Pancreas (tissue), 10 donors: Measurements from ENCODE around the gene ZBTB16. TPM values are rescaled to one million over a fixed set of nuclear protein-coding genes. Genes with fewer than 3 reads are reported as not detected.

Experiments used
- ATAC-seq, 4 donors: fragments of 200-7000 bp; cut with Tn5 transposase; one replicate each; pipeline versions ENCODE4 v1.8.0 to v1.9.1; 2020; ENCODE audit warnings: mild to moderate bottlenecking in 4 of 4, moderate library complexity in 4 of 4
- DNase-seq, 6 donors: peaks; one replicate each; pipeline ENCODE4 v3.0.0-alpha.2; 2020
- FAIRE-seq: peaks from 2 replicates; lab custom pipeline; 2012; peaks lifted over from hg19 to GRCh38; lab: Jason Lieb, UNC
- H3K27ac ChIP-seq, 4 donors: fragments of 200-600 bp; sonication (generic); 1 replicate in 3 of 4; 2 replicates in 1 of 4; pipeline versions ENCODE4 v1.5.0 to v1.8.0; 2020
- H3K27me3 ChIP-seq, 4 donors: fragments of 200-600 bp; one replicate each; pipeline ENCODE4 v1.8.0; 2021
- H3K36me3 ChIP-seq, 3 donors: fragments of 200-600 bp; sonication (generic) in 1 of 3; one replicate each; pipeline versions ENCODE4 v1.5.0 to v1.8.0; 2020 to 2021
- H3K4me1 ChIP-seq, 3 donors: fragments of 200-600 bp; one replicate each; pipeline ENCODE4 v1.8.0; 2021
- H3K4me3 ChIP-seq, 4 donors: fragments of 200-600 bp; sonication (generic) in 2 of 4; one replicate each; pipeline versions ENCODE4 v1.5.0 to v1.8.0; 2020 to 2021
- H3K9me3 ChIP-seq, 4 donors: fragments of 200-600 bp; one replicate each; pipeline ENCODE4 v1.8.0; 2021
- WGBS, 2 donors: extraction: QIAGEN DNeasy Blood & Tissue Kit; methylation state at CpG; one replicate each; pipeline ENCODE4 v1.1.7; 2013; 5-methylcytosine and 5-hydroxymethylcytosine counted together
- intact Hi-C, 3 donors: fragments of 100-400 bp; cut with DNase I; formaldehyde crosslinking; loops; one replicate each; pipeline versions ENCODE4 v1.11.1 to v1.14.2; 2022
- polyA plus RNA-seq, 2 donors: library from polyadenylated mRNA; stranded (reverse); fragments of 200-250 nt; gene quantifications; one replicate each; pipeline ENCODE4 v1.2.3, GENCODE V29; 2013
- total RNA-seq, 6 donors: library from RNA; stranded (reverse); fragmentation: NEBNext Ultra II Directional in 4 of 6; extraction: Animal tissue kit (Norgen Biotek cat#: 25700) in 4 of 6; gene quantifications; one replicate each; pipeline versions ENCODE4 v1.2.1 to v1.2.4, GENCODE V29; 2021 to 2023
- TF ChIP-seq, protein P1 (sequence below), 4 donors: fragments of 200-600 bp; sonication (generic) in 3 of 4; IDR thresholded peaks; one replicate each; pipeline versions ENCODE4 v1.5.0 to v1.8.0; 2021; ENCODE audit warnings: antibody characterized with exemption in 4 of 4
- donor health status: healthy with polysubstance abuse.
- donor health status: DM: no; HTN: no; CAD: no; lungs with moderate emphysema.
- donor health status: DM: no; HTN: no; CAD: no.
- donor health status: control.
- donor health status: control.
- donor health status: Bipolar disorder and iron deficiency.
- donor health status: DM: yes; HTN: yes; CAD: no.
- donor health status: DM: no; HTN: no; CAD: no.
- donor health status: DM: no; HTN: no; CAD: no.
- donor health status: DM: yes; HTN: yes; CAD: no.

ZBTB16 gene
- total and polyA plus RNA-seq, 8 donors: 8.1 to 76.4 (median 42.3) TPM

DNA sequence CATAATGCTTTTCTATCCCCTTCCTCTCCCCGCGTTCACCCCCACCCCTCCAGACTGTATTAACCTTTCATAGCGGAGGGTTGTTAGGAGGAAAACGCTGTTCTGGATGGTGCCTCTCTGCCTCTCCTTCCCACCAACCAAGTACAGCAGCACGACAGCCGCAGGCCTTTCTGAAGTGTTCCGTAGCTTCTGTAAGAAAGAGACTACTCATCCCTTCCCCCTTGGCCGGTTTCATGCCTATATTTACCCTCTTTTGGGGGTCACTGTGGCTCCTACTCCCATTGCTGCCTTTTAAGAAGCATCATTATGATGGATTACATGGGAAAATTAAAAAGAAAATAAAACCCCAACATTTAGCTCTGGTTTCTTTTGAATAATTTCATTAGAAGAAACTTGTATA, 46.5 kb downstream of the ZBTB16 start:
- H3K4me3 ChIP-seq: no peak overlapping the region
- intact Hi-C loops: loop anchor here in 1 of 3 donors (10.0 kb wide), 1 partner anchor 49 kb away; no protein-coding TSS in a partner anchor
- TF ChIP-seq, protein P1, sequence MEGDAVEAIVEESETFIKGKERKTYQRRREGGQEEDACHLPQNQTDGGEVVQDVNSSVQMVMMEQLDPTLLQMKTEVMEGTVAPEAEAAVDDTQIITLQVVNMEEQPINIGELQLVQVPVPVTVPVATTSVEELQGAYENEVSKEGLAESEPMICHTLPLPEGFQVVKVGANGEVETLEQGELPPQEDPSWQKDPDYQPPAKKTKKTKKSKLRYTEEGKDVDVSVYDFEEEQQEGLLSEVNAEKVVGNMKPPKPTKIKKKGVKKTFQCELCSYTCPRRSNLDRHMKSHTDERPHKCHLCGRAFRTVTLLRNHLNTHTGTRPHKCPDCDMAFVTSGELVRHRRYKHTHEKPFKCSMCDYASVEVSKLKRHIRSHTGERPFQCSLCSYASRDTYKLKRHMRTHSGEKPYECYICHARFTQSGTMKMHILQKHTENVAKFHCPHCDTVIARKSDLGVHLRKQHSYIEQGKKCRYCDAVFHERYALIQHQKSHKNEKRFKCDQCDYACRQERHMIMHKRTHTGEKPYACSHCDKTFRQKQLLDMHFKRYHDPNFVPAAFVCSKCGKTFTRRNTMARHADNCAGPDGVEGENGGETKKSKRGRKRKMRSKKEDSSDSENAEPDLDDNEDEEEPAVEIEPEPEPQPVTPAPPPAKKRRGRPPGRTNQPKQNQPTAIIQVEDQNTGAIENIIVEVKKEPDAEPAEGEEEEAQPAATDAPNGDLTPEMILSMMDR (IDR thresholded peaks at IDR 0.05): no peak
- no peaks in the 10 kb centered on the region for H3K27me3 ChIP-seq
- no peaks in the 10 kb centered on the region for H3K36me3 ChIP-seq
- ATAC-seq (no peak), FAIRE-seq (no peak), DNase-seq (no peak)
- peaks cover 26 to 37% (median 30%) of the 10 kb centered on the region in 3 donors for H3K4me1 ChIP-seq
- 87 to 90% methylated on average over 8 of the region's 8 CpGs for WGBS, 2 donors
- no peaks in the 10 kb centered on the region for H3K9me3 ChIP-seq
- H3K27ac ChIP-seq: no peak overlapping the region

DNA sequence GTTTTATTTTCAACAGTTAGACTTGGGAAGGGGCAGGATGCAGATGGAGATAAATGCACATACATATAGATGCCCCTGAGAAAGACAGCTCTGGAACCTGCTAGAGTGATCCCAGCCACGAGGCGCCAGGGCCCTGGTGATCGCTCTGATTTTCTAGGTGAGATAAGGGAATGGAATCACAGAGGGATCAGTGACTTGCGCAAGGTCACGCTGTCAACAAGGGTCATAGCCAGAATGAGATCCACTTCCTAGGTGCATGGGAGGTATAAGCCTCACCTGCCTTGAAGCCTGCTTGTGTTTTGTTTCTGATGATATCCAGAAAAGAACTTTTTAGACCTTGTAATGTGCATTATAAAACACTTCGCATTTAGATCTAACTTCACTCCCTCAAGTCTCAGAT, 47.5 kb downstream of the ZBTB16 start:
- Histone ChIP-seq H3K4me1 (peaks cover 28 to 35% (median 29%) of the 10 kb centered on the region in 3 donors), H3K4me3 (no peak overlapping the region), H3K27me3 (no peaks in the 10 kb centered on the region), H3K36me3 (no peaks in the 10 kb centered on the region), H3K27ac (no peak overlapping the region), H3K9me3 (no peaks in the 10 kb centered on the region)
- FAIRE-seq (no peak), ATAC-seq (no peak), DNase-seq (no peak)
- TF ChIP-seq, protein P1 (IDR thresholded peaks at IDR 0.05): no peak
- intact Hi-C loops: loop anchor here in 1 of 3 donors (10.0 kb wide), 1 partner anchor 48 kb away; no protein-coding TSS in a partner anchor
- 87 to 89% methylated on average over 6 of the region's 6 CpGs for WGBS, 2 donors

DNA sequence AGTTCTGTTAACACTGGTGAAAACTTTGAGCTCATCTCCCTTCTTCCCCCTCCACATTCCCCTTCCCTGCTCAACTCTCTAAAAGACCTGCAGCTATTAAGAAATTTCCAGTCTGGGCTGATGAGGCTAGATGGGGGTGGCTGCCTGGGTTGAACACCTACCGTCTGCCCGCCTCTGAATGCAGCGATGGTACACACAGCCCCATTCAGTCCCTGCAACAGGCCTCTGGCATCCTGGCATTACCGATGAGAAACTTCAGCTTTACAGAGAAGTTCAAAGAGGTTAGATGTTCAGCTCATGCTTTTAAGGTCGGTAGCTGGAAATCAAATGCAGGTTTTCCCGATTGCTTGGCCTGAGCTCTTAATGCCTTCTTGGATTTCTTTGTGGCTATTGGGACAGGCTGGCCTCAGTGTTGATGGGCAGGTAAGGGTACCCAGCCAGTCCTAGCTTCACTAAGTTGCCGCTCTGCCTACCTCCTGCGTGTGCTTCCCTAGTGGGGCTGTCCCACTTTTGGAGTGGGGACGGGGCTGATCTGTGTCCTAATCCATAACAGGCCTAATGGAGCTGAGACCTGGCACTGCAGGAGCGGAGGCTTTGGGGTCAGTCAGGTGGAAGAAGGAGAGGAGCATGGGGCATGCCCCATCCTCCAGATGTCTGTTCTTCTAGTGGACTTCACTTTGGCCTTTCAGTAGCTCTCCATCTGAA, 49.1 kb downstream of the ZBTB16 start:
- TF ChIP-seq, protein P1 (IDR thresholded peaks at IDR 0.05): no peak
- Histone ChIP-seq H3K36me3 (no peaks in the 10 kb centered on the region), H3K27ac (no peak overlapping the region), H3K4me3 (no peak overlapping the region), H3K9me3 (no peaks in the 10 kb centered on the region), H3K27me3 (no peaks in the 10 kb centered on the region), H3K4me1 (peaks cover 22 to 38% (median 33%) of the 10 kb centered on the region in 3 donors)
- FAIRE-seq (no peak), DNase-seq (no peak), ATAC-seq (no peak)
- 91 to 94% methylated on average over 10 of the region's 10 CpGs for WGBS, 2 donors
- intact Hi-C loops: loop anchor here in 1 of 3 donors (10.0 kb wide), 1 partner anchor 46 kb away; no protein-coding TSS in a partner anchor

DNA sequence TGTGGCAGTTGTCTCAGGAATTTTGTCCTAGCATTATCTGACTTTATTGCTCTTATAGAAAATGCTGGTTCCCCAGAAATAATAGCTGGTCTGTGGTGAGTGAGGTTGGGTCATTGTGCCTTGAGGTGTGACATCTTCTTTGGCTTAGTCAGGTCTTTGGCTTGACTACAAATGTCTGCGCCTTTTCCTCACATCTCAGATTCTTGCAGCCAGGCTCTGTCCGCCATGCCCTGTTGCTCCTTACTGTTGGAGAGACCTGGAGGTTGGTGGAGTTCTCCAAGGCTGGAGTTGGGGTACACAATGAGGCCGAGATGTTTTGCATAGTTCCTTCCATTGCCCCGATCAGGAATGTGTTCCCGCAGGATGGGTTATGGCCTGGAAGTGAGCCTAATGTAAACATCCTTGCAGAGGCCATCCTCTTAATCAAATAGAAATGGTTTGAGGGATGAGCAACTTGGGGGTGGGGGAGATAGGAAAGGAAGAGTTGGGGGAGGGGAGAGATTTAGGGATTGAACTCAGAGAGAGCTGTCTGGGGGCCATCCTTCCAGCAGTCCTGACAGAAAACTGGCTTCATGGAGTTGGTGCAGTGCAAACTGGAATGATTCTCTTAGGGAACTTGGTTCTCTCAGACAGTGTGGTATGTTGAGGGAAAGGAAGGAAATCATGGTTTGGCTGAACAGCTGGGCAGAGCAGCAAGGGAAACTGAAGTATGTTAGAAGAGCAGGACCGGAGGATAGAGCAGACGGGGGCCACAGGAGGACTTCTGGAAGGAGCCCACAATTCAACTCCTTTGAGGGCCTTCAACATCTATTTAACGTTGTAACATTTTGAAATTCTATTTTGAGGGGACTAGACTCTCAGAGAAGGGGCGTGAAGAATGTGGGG, 49.9 kb downstream of the ZBTB16 start:
- Histone ChIP-seq H3K27me3 (no peaks in the 10 kb centered on the region), H3K36me3 (no peaks in the 10 kb centered on the region), H3K27ac (no peak overlapping the region), H3K4me3 (no peak overlapping the region), H3K4me1 (peaks cover 25 to 43% (median 40%) of the 10 kb centered on the region in 3 donors), H3K9me3 (no peaks in the 10 kb centered on the region)
- TF ChIP-seq, protein P1 (IDR thresholded peaks at IDR 0.05): no peak
- 93 to 96% methylated on average over 9 of the region's 9 CpGs for WGBS, 2 donors
- intact Hi-C loops: loop anchor here in 1 of 3 donors (10.0 kb wide), 1 partner anchor 45 kb away; no protein-coding TSS in a partner anchor
- no peak for FAIRE-seq
- no peak for DNase-seq
- ATAC-seq: peak in 1 of 4 donors; percentile 21
